GM18507 (cell line): ENCODE data around the gene ABCA1.
"Not testable (repeated sequence)": the region's sequence is repeated elsewhere in the genome, so short reads cannot be mapped to it uniquely, and the experiment has no call there.

Source experiments
- DNase-seq: peaks from one replicate; pipeline ENCODE4 v3.0.0; 2011; ENCODE audit warnings: low read depth; ENCODE audit not compliant: insufficient read length; ENCODE audit errors: extremely low spot score
- FAIRE-seq: peaks from 2 replicates; lab custom pipeline; 2011; peaks lifted over from hg19 to GRCh38; lab: Jason Lieb, UNC

The ABCA1 gene

DNA sequence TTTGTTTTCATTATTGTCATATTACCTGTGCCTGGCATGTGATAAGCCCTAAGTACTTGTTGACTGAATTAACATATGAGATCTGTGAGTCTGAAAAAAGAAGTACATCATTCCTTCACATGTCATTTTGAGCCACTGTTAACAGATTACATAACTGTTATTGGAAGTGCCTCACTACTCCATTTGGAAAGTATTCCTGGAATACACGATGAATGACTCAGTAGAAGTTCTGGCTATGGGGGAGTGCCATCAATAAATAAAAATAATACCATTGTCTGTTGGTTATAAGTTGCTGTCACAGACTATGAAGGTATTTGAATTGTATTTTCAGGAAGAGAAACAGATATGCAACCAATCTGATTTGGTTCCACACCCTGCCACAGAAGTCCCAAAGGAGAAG lies 151.2 kb downstream of the ABCA1 start:
- FAIRE-seq = peak; percentile 57
- no peak for DNase-seq

DNA sequence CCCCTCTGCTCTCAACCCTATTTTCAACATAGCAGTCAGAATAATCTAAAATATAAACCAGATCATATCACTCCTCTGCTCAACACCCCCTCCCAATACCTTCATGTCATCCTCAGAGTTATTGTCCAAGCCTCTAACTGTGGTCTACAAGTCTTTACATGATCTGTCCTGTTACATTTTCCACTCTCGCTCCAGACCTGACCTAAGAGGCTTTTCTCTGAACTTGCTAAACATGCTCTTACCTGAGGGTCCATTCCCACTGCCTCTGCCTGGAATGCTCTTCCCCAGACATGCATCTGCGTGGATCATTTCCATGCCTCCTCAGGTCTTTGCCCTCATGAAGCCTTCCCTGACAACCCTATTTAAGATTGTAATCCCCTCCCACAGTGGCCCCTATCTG lies 152.0 kb downstream of the ABCA1 start:
- DNase-seq (no peak), FAIRE-seq (no peak)

DNA sequence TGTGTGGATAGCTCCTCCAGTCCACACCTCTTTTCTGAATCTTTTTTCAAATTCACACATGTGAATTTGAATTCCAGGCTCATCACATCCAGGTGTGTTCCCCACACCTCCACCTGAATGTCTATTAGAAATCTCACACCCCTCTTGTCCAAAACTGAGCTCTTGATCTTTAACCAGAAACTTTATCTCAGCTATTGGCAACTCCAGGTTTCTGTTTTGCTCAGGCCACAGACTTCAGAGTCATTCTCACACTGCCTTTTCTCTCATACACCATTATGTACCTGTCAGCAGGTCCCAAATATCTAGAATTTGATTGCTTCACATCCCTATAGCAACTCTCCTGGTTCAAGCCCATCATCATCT lies 152.4 kb downstream of the ABCA1 start:
- DNase-seq = no peak
- peak; percentile 92 for FAIRE-seq

DNA sequence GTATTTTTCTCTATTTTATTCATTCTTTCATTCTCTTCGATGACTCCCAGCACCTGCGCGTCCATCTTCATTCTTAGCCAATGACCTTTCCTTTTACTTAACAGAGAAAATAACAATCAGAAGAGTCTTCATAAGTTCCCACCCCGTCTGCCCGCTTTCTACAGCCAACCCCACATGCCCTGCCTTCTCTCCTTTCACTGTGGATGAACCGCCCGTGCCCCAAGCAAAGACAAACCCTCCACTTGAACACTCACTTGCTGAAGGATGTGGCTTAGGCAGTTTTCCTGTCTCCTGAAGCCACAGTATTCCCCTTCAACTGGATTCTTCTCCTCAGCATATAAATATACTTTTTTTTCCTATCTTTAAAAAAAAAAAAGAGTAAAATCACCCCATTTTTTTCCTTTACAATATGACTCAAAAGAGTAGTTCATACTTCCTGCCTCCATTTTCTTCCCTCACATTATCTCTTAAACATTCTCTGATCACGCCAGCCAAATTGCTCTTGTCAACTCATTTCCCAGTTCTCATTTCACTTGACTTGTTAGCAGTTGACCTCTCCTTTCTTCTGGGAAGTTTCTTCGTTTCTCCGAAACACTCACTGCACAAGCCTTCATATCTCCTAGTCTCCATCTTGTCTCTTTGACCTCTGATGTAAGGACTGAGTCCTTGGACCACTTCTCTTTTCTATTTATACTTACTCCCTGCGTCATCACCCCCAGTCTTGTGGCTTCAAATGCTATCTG lies 153.0 kb downstream of the ABCA1 start:
- no peak for DNase-seq
- FAIRE-seq = peak; percentile 55

DNA sequence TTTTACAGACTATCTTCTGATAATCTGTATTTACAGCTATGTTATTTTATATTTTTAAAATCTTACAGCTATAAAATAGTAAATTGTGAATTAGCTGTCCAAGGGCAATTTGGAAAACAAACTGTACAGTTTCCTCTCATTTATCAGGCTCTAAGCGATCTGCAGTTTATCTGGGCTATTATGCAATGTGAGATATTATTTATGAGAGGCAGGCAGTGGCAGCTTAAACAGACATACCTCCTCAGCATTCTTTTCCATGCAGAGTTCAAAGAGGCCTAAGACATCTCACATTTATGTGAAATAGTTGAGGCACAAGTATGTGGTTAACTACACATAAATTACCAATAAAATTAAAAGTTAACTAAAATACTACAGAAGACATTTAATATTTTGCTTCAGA lies 153.8 kb downstream of the ABCA1 start:
- DNase-seq = no peak
- FAIRE-seq = no peak

DNA sequence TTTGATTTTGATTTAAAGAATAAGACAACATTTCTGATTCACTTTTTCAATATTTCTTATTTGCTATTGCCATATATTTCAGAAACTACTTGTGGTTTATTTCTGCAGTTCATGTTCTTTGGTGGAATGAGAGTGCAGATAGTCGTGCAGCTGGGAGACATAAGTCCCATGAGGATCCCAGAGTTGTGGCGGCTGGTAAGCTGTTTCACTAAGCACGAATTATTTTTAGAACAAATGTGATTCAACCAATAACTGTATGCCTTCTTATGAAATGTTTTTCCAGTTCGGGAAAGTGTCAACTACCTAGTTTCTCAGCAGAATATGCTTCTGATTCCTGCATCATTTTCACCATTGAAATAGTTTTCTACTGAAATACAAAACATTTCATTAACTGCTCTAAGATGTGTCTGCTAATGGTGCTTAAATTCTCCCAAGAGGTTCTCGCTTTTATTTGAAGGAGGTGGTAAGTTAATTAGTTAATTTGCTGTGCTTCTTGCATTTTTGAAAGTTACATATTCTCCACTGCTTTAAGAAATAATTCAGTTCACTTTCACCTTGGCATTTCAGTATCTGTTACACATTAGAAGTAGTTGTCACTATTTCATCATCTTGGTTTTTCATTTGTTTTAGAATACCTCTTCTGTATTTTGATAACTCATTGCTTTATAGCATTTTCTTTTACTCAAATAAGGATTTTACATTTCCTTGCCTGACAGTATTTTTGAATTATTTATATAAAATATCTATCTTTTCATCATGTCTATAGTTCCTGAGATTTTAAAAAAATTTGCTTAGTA lies 155.0 kb downstream of the ABCA1 start:
- FAIRE-seq (peak; percentile 86), DNase-seq (no peak)

DNA sequence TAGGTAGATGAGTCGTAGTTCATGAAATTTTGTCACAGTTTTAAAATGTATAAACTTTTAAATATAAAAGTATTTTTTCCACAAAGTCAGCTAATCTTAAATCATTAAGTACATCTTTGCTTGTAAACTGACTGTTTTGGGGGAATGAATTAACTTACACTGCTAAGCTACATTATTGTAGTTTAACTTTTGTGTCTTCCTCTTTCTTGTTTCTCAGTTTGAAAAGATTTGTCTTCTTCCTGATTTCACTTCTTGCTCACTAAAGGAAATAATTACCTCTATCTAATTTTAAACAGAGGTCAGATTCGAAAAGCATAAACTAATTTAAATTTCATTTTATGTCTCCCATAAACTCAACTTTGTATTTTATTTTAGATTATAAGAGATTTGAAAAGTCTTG lies 158.3 kb downstream of the ABCA1 start:
- FAIRE-seq (no peak), DNase-seq (no peak)

DNA sequence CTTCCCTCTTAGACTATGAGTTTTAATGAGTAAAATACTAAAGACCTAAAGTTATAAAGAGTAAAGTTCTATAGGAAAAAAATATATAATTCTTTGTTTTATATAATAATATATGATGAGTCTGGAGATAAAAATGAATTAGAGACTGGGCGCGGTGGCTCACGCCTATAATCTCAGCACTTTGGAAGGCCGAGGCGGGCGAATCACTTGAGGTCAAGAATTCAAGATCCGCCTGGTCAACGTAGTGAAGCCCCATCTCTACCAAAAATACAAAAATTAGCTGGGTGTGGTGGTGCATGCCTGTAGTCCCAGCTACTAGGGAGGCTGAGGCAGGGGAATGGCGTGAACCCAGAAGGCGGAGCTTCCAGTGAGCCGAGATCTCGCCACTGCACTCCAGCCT lies 158.9 kb downstream of the ABCA1 start:
- FAIRE-seq, DNase-seq: not testable (repeated sequence)

DNA sequence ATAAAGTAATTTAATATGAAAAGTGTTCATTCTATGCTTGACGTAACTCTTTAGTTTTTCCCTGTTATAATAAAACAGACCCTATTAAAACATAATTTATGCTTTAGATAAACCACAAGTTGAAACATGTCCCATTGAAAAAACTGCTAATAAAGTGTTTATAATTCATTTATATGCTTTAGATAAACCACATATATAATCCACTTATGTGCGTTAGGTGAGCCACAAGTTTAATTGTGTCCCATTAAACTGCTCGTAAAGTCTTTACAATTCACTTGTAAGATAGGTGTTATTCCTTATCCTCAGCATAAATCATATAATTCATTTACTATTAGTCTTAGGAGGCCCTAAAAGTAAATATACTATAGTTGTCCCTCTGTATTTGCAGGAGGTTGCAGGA lies 160.4 kb downstream of the ABCA1 start:
- FAIRE-seq = no peak
- no peak for DNase-seq

DNA sequence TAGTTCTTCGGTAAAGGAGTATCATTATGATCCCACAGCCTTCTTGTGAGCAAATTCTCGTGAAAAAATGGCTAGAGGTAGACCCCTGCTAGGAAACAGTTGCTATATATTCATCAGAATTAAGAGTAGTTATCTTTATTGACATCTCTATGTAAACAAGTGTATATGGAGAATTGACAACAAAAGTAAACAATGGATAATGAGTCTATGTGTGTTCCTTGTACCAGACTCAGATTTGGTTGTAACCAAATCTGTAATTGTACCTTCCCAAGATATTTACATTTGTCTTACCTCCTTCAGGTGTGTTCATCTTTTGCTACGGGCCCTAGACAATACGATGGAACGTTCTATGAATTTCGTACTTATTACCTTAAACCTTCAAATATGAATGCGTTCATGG lies 161.9 kb downstream of the ABCA1 start:
- FAIRE-seq (no peak), DNase-seq (no peak)

DNA sequence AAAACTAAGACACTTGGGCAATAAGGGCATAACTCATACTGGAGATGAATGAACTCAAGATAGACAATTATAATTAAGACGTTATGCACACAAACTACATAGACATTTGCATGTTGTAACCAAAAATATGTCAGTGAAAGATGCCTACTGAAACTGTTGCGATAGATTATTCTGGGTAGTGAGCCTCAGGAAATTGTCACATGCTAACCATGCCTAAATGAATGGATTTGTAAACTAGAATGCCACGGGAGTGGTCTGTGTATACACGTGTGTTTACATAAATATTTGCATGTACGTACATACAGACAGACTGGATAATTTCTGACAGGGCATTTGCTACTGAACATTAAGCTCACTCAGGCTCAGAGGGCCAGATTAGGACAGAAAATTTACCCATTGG lies 162.8 kb downstream of the ABCA1 start:
- FAIRE-seq (peak; percentile 68), DNase-seq (no peak)

DNA sequence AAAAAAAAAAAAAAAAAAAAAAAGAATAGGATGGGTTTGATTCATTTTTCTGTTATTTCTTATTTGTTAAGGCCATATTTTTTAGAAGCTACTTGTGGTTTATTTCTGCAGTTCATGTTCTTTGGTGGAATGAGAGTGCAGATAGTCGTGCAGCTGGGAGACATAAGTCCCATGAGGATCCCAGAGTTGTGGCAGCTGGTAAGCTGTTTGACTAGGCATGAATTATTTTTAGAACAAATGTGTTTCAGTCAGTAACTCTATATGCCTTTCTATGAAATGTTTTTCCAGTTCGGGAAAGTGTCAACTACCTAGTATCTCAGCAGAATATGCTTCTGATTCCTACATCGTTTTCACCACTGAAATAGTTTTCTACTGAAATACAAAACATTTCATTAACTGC lies 169.0 kb downstream of the ABCA1 start:
- DNase-seq (no peak), FAIRE-seq (peak; percentile 76)

DNA sequence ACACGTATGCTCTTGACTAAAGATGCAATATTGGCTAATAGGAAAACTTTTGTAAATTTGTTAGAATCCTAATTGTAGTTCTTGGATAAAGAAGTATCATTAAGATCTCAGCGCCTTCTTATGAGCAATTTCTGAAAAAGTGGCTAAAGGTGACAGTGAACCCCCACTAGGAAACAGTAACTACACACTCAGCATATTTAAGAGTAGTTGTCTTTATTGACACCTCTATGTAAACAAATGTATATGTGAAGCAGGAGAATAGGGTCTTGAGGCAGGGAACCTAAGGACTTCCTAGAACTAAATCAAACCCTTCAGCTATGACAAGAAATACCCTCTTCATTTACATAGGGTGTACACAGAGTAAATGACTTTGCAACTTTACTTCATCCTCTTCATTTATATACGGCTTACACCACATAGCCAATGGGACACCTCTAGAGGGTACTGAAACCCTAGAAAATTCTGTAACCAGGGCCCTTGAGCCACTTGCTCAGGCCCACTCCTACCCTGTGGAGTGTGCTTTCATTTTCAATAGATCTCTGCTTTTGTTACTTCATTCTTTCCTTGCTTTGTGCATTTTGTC lies 177.7 kb downstream of the ABCA1 start:
- no peak for DNase-seq
- FAIRE-seq = no peak

DNA sequence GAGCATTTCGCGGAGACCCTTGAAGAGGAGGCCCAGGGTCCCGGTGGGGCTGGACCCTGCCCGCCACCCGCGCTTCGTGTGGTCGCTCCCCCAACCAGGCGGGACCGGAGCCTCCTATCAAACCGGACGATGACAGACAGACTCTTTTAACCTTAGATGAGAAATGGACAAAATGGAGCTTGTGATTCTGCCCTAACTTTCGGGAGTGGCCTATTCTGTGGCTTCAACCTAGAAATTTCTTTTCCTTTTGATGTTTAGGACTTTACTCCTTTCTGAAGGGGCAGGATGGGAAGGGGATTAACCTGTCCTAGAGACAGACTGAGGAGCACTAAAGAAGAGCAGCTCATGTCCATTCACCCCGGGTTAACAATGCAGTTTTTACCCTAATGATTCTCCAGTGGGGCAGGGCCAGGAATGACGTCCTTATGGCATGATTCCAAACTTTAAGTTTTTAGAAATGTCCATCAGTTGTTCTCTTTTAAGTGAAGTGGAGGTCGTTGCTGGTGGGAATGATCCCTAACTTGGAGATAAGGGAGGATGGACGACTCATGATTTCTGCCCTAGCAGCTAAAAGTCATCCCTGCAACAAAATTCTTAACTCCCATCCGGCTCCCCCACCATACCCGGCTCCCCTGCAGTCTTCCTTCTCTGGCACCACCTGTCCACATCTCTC lies 179.5 kb downstream of the ABCA1 start:
- FAIRE-seq (no peak), DNase-seq (no peak)

DNA sequence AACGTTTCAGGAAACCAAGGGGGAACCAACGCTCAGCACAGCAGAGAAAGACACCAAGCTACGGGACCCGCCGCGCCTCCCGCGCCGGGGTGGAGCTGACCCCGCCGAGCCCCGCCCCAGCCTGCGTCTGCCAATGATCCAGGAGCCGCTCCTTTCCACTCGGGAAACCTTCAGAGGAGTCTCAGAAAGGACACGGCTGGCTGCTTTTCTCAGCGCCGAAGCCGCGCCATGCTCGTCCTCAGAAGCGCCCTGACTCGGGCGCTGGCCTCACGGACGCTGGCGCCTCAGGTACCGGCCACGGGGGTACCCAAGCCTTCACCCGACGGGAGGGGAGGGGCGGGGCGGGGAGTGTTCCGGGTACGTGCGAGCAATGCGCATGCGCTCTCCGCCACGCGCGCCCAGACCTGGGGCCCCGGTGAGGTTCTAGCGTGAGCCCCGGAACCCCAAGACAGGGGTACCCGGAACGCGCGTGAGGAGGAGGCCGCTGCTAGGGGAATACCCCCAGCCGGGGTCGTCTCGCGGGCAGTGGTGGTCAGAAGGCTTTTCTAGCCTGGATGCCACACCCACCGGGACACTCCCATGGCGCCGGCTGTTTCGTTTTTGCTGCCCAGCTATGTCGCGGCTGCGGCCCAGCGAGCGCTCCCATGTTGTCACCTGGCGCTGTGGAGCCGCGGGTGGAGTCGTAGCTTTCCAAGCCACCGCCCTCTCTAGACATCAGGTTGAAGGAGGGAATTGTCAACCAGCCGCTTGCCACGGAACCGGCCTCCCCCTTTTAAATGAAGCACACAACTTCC lies 180.2 kb downstream of the ABCA1 start, which contains the start of gene NIPSNAP3A:
Gene NIPSNAP3A, plus strand, starts transcription at position 119 of the 794 bp plus-strand sequence. Its CDS starts 110 bp downstream, at position 229.
- FAIRE-seq = peak; percentile 83

DNA sequence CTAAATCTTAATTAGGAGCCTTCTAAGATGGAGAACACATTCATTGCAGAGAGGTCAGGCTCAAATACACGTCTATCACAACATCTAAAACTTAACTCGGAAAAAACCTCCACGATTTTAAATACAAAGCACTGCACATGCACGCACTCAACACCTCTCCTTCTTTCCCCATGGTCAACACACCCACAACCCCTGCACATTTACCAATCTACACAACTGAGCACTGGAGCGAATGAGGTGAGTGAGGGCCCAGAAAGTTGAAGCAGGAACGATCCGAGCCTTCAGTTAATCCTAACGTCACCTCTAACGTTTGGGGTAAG lies 180.8 kb downstream of the ABCA1 start:
- DNase-seq = no peak

More for the DNA sequence above, 180.2 kb downstream of the ABCA1 start, which contains the start of gene NIPSNAP3A:
- DNase-seq = peak; percentile 77

DNA sequence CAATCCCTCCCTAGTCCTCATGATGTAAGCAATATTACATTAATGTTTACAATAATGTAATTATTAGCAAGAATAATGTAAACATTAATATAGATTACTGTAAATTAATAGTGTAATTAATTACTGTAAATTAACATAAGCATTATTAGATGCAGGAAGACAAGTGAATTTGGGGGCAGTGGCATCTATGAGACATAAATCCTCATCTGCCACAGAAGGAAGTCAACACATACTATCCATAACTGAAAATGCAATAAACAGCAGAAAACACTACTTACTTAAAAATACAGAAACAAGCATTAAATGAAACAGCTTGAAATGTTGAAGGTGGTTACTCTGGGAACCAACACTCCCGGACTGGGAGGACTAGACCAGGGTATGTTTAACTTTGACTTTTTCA lies 181.2 kb downstream of the ABCA1 start:
- FAIRE-seq = no peak
- DNase-seq = no peak

More for the DNA sequence above, 180.8 kb downstream of the ABCA1 start:
- FAIRE-seq = no peak

DNA sequence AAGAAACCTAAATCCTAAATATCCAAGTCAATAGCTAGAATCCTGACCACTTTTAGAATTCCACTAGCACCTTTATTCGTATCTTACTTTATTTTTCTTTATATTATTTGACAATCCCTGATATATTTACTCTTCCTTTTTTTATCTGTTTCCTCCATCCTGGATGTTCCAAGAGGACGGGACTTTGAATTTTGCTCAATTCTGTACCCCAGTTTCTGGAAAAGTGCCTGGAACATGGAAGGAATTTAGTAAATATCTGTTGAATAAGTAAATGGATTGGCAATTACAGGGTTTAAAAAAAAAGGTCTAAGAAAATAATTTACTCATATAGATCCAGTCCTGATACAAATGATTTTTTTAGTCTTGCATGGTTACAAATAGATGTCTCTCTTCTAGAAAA lies 181.7 kb downstream of the ABCA1 start:
- no peak for FAIRE-seq

DNA sequence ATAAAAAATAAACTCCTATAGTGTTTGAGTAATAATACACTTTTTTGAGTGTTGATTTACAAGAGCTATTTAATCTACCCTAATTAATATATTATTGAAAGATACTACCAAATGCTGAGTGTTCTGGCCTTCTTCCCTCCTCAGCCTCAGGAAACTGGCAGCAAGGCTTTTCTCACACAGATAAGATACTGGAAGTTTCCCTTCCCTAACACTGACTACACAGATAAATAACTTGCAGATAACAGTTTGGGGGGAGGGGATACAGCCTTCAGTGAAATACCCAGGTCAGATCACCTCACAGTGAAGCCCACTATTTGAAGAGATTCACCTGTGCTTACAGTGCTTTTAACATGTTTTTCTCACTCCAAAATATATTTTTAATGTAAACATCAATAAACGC lies 182.1 kb downstream of the ABCA1 start:
- FAIRE-seq (no peak), DNase-seq (no peak)

More for the DNA sequence above, 181.7 kb downstream of the ABCA1 start:
- no peak for DNase-seq
